Islet precursor cell (in vitro differentiated cells): ENCODE measurements around the gene MDM2.
"Not testable (repeated sequence)": the region's sequence is repeated elsewhere in the genome, so short reads cannot be mapped to it uniquely, and the experiment has no call there.

Source experiments
- DNase-seq: peaks from one replicate; pipeline ENCODE4 v3.0.0-alpha.2; 2018

The MDM2 gene

DNA sequence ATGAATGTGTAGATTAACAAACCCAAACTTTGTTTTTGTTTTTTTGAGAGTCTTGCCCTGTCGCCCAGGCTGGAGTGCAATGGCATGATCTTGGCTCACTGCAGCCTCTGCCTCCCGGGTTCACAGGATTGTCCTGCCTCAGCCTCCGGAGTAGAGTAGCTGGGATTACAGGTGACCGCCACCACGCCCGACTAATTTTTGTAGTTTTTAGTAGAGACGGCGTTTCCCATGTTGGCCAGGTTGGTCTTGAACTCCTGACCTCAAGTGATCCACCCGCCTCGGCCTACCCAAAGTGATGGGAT is 752 bp upstream of the MDM2 start:
- not testable (repeated sequence) for DNase-seq

DNA sequence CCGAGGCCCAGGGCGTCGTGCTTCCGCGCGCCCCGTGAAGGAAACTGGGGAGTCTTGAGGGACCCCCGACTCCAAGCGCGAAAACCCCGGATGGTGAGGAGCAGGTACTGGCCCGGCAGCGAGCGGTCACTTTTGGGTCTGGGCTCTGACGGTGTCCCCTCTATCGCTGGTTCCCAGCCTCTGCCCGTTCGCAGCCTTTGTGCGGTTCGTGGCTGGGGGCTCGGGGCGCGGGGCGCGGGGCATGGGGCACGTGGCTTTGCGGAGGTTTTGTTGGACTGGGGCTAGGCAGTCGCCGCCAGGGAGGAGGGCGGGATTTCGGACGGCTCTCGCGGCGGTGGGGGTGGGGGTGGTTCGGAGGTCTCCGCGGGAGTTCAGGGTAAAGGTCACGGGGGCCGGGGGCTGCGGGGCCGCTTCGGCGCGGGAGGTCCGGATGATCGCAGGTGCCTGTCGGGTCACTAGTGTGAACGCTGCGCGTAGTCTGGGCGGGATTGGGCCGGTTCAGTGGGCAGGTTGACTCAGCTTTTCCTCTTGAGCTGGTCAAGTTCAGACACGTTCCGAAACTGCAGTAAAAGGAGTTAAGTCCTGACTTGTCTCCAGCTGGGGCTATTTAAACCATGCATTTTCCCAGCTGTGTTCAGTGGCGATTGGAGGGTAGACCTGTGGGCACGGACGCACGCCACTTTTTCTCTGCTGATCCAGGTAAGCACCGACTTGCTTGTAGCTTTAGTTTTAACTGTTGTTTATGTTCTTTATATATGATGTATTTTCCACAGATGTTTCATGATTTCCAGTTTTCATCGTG is 612 bp downstream of the MDM2 start:
- peak; percentile 98 for DNase-seq

DNA sequence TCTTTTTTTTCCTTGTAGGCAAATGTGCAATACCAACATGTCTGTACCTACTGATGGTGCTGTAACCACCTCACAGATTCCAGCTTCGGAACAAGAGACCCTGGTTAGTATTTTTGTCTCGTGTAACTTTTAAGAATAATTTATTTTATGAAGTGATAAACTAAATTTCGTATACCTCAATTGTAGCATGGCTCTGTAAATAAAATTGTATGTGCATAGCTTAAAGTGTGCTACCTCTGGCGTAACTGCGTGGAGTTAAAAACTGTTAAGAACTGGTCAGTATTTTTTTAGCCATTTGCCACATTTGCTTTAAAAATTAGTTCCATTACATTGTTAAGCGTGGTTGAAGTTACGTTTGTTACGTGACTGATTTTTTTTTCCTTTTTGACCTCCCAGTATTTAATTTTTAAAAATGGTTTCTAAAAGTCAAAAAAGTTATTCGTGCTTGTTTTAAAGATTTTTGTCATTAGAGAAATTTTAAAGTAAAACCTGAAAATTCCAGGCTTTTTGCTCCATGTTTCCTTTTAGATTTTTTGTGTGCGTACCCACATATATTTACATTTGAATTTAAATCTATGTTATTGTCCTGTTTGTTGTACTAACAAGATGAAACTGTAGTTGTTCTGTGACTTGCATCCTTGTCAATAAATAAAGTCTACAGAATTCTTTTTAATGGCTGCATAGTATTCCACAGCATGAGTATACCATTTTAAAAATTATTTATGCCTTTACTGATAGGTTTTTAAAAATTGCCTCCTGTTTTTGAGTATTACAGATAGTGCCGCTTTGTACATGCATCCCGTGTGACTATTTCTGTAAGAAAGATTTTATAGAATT is 1.4 kb downstream of the MDM2 start:
- no peak for DNase-seq

DNA sequence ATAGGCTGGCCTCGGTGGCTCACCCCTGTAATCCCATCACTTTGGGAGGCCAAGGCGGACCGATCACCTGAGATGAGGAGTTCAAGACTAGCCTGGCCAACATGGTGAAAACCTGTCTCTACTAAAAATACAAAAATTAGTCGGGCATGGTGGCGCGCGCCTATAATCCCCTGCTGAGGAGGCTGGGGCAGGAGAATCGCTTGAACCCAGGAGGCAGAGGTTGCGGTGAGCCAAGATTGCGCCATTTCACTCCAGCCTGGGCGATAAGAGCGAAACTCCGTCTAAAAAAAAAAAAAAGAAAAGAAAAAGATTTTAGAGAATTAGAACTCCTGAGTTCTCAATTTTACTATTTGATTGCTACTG is 2.0 kb downstream of the MDM2 start:
- DNase-seq, result not testable (repeated sequence)

DNA sequence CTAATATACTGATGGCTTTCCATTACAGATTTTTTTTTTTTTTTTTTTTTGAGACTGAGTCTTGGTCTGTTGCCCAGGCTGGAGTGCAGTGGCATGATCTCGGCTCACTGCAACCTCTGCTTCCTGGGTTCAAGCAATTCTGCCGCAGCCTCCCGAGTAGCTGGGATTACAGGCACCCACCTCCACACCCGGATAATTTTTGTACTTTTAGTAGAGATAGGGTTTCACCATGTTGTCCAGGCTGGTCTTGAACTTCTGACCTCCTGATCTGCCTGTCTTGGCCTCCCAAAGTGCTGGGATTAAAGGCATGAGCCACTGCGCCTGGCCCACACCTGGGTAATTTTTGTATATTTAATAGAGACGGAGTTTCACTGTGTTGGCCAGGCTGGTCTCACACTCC is 3.6 kb downstream of the MDM2 start:
- not testable (repeated sequence) for DNase-seq

DNA sequence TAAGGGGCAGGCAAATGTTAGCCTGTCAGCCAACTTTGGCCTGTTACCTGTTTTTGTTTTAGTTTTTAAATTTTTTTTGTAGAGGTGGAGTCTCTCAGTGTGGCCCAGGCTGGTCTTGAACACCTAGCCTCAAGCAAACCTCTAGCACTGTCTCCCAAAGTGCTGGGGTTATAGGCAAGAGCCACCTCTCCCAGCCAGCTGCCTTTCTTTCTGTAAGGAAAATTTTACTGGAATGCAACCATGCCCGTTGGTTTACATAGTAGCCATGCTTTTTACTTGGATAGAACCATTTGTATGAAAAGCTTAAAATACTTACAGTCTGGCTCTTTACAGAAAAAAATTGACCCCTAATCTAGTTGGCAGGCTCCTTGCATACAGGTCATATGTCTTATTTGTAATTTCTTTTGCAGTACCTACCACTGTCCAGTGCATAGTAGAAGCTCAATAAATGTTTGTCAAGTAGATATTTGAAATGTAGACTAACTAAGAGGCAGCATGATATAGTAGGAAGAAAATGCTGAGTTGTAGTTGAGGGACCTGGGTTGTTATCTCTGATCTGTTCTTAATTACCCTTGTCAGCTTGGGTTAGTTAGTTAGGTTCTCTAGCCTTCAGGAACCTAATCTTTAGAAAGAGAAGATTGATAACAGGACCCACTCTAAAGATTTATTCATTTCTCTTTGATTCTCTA is 4.7 kb downstream of the MDM2 start:
- DNase-seq, result no peak

DNA sequence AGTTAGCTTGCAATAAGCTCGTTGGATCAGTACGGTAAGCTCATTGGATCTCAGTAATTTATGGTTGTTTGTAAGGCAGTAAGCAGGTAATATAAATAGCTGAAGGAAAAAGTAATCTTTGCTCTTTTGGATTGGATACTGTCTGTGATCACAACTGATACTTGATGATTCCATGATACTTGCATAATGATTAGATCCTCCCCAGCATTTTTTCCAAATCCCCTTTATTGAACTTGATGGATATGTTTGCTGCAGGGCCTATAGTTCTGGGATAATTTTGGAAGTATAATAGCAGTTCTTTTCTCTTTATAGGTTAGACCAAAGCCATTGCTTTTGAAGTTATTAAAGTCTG is 5.2 kb downstream of the MDM2 start:
- no peak for DNase-seq

DNA sequence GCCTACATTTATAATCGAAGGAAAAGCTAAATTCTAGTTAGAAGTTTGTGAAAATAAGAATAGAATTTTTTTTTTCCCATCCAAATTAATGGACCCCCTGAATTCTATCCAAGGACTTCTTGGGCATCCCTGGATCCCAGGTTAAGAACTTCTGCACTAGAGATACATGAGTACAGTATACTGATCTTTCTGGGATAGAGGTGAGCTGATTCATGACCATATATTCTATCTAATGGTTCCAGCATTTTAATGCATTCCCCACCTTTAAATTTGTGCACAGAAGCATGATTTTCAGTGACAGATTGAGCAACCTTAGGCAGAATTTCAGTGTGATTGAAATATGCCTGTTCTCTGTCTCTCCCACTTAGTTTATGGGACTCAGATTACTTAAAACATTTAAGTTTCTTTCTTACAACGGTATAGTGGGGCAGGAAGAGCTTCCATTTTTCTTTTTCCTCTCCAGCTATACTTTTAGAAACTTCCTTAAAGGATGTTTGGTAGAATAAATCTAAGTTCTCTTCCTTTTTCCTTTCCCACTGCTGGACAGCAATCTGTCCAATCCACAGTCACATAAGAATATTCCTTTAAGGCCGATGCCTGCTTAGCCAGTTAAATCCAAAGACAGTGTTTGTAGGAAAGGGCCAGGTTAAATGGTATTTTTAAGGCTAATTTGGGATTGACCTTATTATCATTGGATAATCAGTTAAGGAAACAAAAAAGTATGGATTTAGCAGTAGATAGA is 6.7 kb downstream of the MDM2 start:
- DNase-seq, result no peak

DNA sequence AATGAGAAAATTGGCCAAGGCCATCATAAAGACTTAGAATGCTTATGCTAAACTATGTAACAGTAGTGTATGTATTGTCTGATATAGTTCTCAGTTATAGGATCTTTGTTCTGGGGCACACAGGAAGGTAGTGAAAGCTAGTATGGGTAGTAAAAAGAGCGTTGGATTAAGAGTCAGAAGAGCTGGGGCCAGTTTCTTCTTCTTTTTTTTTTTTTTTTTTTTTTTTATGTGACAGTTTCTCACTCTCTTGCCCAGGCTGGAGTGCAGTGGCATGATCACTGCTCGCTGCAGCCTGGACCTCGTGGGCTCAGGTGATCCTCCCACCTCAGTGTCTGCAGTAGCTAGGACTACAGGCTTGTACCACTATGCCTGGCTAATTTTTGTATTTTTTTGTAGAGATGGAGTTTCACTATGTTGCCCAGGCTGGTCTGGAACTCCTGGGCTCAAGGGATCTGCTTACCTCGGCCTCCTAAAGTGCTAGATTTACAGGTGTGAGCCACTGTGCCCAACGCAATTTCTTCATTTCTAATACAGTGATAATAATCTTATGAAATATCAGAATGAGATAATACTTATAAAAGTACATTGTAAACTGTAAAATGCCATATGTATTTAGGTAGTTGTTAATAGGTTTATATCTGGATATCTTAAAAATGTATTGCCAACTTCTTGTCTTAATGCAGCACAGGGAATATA is 7.4 kb downstream of the MDM2 start:
- no peak for DNase-seq

DNA sequence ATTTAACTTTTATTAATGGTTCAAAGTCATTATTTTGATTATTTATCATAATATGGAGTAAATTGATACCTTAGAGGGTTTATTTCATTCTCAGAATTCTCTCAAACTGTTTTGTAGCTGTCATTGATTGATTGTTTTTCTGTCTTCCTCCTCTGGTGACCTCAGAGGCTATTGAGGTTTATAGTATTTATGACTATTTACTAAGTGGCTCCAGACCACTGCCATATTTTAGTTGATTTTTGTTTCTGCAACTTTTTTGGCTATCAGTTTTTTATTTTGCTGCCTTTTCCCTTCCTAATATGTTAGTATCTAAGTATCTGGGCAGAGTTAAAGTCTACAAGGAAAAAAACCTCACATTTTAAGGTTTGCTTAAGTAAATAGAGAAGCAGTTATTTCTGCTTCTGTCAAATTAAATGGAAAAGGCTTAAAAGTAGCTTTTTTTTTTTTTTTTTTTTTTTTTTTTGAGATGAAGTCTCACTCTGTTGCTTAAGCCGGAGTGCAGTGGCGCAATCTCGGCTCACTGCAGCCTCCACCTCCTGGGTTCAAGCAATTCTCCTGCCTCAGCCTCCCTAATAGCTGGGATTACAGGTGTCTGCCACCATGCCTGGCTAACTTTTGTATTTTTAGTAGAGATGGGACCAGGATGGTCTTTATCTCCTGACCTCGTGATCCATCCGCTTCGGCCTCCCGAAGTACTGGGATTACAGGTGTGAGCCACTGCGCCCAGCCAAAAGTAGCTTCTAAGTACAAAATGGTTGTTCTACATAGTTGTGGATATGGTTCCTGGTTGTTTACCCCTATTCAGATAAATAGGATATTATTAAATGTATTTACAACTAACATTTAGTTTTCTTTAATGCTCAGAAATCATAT is 8.2 kb downstream of the MDM2 start:
- DNase-seq, result no peak

DNA sequence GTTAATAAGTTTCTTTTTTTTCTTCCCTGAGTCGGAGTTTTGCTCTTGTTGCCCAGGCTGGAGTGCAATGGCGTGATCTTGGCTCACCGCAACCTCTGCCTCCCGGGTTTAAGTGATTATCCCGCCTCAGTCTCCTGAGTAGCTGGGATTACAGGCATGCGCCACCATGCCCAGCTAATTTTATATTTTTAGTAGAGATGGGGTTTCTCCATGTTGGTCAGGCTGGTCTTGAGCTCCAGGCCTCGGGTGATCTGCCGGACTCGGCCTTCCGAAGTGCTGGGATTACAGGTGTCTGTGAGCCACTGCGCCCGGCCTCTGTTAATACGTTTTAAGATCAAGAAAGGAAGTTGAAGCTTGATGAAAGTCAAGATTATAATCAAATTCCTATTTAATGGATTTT is 11.5 kb downstream of the MDM2 start:
- not testable (repeated sequence) for DNase-seq

DNA sequence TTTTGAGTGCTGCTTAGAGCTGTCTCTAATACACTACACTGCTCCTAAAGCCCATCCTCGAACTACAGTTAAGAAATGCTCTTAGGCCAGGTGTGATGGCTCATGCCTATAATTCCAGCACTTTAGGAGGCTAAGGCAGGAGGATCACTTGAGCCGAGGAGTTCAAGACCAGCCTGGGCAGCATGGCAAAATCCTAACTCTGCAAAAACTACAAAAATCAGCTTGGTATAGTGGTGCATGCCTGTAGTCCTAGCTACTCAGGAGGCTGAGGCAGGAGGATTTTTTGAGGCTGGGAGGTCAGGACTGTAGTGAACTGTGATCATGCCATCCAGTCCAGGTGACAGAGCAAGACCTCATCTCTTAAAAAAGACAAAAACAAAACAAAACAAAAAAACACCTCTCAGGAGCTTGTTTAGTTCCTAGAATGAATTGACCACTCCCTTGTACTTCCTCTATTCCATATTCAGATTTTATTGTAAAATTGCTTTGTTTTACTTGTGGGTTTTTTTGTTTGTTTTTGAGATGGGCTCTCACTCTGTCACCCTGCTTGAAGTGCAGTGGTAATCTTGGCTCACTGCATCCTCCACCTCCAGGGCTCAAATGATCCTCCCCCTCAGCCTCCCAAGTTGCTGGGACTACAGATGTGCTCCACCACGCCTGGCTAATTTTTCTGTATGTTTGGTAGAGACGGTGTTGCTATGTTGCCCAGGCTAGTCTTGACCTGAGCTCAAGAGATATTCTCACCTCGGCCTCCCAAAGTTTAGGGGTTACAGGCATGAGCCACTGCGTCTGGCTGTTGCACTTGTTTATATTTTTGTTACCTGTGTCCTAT is 13.6 kb downstream of the MDM2 start:
- DNase-seq, result no peak

DNA sequence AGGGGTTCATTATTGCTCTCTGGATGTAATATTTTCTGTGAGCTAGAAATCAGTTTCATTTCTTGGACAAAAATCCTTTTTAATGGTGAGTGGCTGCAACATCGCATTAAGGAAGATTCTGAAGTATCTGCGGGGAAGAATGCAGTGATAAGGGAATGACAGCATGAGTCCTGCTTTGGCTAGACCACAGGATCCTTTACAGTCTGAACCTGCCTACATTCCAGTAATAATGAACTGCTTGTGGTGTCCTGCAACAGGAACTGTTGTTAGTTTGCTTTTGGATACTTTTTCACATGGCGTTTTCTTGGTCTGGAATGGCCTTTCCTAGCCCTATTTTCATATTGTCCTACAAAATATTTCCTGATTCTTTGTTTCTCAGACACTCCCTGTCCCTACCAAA is 15.7 kb downstream of the MDM2 start:
- peak; percentile 60 for DNase-seq

DNA sequence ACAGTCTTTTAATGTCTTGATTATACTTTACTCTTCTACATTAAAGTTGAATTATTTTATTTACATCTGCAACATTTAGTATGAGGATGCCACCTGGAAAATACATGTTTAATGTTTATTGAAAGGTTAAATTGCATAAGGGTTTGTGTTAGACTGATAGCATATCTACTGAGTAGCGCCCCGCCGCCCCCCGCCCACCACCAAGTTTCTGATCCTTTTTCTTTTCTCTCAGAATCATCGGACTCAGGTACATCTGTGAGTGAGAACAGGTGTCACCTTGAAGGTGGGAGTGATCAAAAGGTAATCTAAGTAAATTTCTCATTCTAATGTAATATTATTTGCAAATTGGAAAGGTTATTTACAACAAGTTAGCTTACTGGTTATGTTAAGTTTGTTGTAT is 16.2 kb downstream of the MDM2 start:
- DNase-seq, result no peak

DNA sequence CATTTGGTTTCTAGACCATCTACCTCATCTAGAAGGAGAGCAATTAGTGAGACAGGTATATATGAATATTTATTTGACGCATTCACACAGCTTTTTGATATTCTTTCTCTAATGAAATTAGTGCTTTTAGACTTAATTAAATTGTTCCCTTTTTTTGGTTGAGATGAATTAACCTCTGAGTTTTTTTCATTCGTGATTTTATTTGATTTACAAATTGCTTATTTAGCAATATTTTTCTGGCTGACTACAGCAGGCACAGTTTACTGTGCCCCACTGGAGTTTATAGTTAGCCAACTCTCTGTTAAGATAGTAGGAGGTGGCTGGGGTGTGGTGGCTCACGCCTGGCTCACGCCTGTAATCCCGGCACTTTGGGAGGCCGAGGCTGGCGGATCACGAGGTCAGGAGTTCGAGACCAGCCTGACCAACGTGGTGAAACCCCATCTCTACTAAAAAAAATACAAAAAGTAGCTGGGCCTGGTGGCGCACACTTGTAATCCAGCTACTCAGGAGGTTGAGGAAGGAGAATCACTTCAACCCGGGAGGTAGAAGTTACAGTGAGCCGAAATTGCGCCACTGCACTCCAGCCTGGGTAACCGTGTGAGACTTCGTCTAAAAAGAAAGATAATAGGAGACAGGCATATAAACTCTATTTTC is 16.7 kb downstream of the MDM2 start:
- no peak for DNase-seq

DNA sequence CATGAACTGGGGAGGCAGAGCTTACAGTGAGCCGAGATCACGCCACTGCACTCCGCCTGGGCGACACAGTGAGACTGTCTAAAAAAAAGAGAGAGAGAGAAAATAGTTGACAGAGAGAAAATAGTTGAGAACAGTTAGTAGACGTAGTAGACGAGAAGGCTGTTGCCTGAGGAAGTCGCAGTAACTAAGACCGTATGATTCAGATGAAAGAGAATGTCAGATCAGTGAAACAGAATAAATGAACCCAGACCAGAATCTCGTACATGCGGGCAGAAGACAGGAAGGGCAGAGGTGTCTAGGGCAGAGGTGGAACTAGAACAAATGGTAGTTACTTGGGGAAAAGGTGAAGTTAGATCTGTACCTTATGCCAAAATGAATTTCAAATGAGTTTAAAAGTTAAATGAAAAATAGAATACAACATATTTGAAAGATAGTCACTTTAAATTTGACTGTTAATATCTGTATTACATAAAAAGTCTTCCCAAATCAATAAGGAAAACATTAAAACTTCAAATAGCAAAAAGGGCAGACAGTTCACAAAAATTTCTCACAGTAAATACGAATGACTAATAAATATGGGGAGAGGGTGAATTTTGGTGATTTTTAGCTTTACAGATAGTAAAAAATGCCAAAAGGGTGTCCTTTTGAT is 17.7 kb downstream of the MDM2 start:
- DNase-seq, result no peak

DNA sequence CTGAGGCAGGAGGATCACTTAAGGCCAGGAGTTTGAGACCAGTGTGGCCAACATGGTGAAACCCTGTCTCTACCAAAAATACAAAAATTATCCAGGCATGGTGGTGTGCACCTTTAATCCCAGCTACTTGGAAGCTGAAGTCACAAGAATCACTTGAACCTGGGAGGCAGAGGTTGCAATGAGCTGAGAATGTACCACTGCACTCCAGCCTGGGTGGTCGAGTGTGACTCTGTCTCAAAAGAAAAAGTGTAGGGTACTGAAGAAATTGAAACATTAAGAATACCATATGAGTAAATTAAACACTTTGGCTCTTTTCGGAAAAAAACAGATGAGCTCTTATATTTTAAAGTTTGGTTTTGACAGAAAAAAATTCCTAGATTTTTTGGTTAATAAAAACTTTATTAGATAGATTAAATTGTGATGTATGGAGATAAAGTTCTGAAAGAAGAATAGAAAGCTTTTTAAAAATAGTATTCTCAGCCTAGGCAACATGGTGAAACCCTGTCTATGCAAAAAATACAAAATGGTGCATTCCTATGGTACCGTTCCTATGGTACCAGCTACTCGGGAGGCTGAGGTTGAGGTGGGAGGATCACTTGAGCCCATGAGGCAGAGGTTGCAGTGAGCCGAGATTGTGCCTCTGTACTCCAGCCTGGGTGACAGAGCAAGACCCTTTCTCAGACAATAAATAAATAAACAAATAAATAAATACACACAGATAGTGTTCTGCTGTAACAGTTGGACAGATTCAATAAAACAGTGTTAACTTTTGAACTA is 20.1 kb downstream of the MDM2 start:
- no peak for DNase-seq

DNA sequence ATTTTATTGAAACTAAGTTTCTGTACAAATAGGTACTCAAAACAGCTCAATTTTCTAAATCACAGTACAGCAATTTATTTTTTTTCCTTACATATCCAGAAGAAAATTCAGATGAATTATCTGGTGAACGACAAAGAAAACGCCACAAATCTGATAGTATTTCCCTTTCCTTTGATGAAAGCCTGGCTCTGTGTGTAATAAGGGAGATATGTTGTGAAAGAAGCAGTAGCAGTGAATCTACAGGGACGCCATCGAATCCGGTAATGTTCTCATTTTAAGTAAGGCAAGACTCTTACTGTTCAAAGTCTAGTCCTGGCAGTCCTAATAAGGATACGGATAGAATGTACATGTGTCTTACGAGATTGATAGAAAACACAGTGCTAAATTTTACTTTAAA is 20.7 kb downstream of the MDM2 start:
- DNase-seq, result no peak

DNA sequence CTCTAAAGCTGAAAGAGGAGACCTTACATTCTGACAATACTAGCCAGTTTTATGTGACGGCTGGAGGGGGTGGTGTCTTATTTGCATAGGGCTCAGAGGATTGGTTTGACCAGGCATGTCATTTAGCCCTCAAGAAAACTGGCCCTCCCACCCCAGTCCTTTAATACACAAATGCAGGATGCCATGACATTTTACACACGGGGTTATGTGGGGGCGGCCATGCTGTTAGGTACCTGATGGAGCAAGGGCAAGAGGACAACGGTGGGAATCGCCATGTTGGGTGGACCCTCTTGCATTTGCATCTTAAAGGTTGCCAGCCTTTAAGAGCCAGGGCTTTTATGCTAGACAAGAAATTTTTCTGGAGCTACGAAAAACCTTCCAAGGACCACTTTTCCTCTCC is 23.3 kb downstream of the MDM2 start:
- no peak for DNase-seq
